Karpas-422 (cell line): ENCODE results near the gene PLPP1. TPM values are rescaled to one million over a fixed set of nuclear protein-coding genes. Genes with fewer than 3 reads are reported as not detected.
"Not testable (repeated sequence)": the region's sequence is repeated elsewhere in the genome, so short reads cannot be mapped to it uniquely, and the experiment has no call there.

Experiments
- DNase-seq: peaks from one replicate; pipeline ENCODE4 v3.0.0-alpha.2; 2015
- H2AFZ ChIP-seq: fragments of 200-600 bp; sonication (generic); 2 replicates; pipeline ENCODE4 v1.6.1; 2014; ENCODE audit warnings: antibody characterized with exemption, low read length, mixed read lengths
- H3K27ac ChIP-seq: fragments of 200-600 bp; sonication (generic); 2 replicates; pipeline ENCODE4 v1.5.1; 2014; ENCODE audit warnings: mild to moderate bottlenecking, low read length, moderate library complexity
- H3K27me3 ChIP-seq: fragments of 200-600 bp; sonication (generic); 2 replicates; pipeline ENCODE4 v1.6.1; 2014; ENCODE audit warnings: low read length, mixed read lengths
- H3K36me3 ChIP-seq: fragments of 200-600 bp; sonication (generic); 2 replicates; pipeline ENCODE4 v1.6.1; 2014; ENCODE audit warnings: low read length, mixed read lengths; ENCODE audit not compliant: insufficient read depth
- H3K4me1 ChIP-seq: fragments of 200-600 bp; sonication (generic); 2 replicates; pipeline ENCODE4 v1.6.1; 2014; ENCODE audit warnings: mild to moderate bottlenecking, low read length, mixed read lengths
- H3K4me2 ChIP-seq: fragments of 200-600 bp; sonication (generic); 2 replicates; pipeline ENCODE4 v1.6.1; 2014; ENCODE audit warnings: low read length, low read depth, mild to moderate bottlenecking; ENCODE audit not compliant: poor library complexity, severe bottlenecking
- H3K4me3 ChIP-seq: fragments of 200-600 bp; sonication (generic); 2 replicates; pipeline ENCODE4 v1.5.1; 2014; ENCODE audit warnings: mild to moderate bottlenecking, antibody characterized with exemption, low read length, mixed read lengths
- H3K79me2 ChIP-seq: fragments of 200-600 bp; sonication (generic); 2 replicates; pipeline ENCODE4 v1.6.1; 2014; ENCODE audit warnings: mild to moderate bottlenecking, low read length, mixed read lengths
- H3K9ac ChIP-seq: fragments of 200-600 bp; sonication (generic); 2 replicates; pipeline ENCODE4 v1.6.0; 2014; ENCODE audit warnings: low read length
- H3K9me2 ChIP-seq: fragments of 200-600 bp; sonication (generic), shearing (Covaris generic); replicated peaks from 2 replicates; pipeline ENCODE4 v1.6.0; 2014; ENCODE audit warnings: mild to moderate bottlenecking, low read length, moderate library complexity; ENCODE audit not compliant: insufficient read depth
- H3K9me3 ChIP-seq: fragments of 300-700, 200-600 bp; sonication (generic); 2 replicates; pipeline ENCODE4 v1.6.1; 2014; ENCODE audit warnings: low read length, mixed read lengths
- H4K20me1 ChIP-seq: fragments of 200-600 bp; sonication (generic); 2 replicates; pipeline ENCODE4 v1.6.1; 2014; ENCODE audit warnings: mild to moderate bottlenecking, antibody characterized with exemption, low read length, low read depth; ENCODE audit not compliant: insufficient read depth
- total RNA-seq: library from RNA; depleted of rRNA; stranded (reverse); fragments of >200 nt; shearing (Covaris generic); gene quantifications from 2 replicates; pipeline ENCODE4 v1.2.3, GENCODE V29; 2014; ENCODE audit warnings: low replicate concordance

Gene PLPP1
- total RNA-seq, 1 experiment from 2014 or later, result 5.9 TPM

- Histone ChIP-seq H3K4me2 (no peak overlapping the region), H3K27ac (no peak overlapping the region), H3K9me2 (no peaks in the 10 kb centered on the region), H3K27me3 (no peaks in the 10 kb centered on the region), H3K9ac (no peak overlapping the region), H3K36me3 (no peaks in the 10 kb centered on the region), H3K4me1 (no peaks in the 10 kb centered on the region), H4K20me1 (no peaks in the 10 kb centered on the region; the same call in 1 of the 2 replicates), H3K9me3 (no peaks in the 10 kb centered on the region), H2AFZ (no peak overlapping the region), H3K4me3 (no peak overlapping the region), H3K79me2 (no peaks in the 10 kb centered on the region)
- DNase-seq, result no peak
Observed at GRCh38 chr5:55509097-55509496, 25.7 kb downstream of the PLPP1 start.

- Histone ChIP-seq H3K4me2 (no peak overlapping the region), H3K27ac (no peak overlapping the region), H3K27me3 (no peaks in the 10 kb centered on the region), H3K9me3 (no peaks in the 10 kb centered on the region), H3K79me2 (no peaks in the 10 kb centered on the region), H3K36me3 (no peaks in the 10 kb centered on the region), H2AFZ (no peak overlapping the region), H3K4me3 (no peak overlapping the region), H3K9ac (no peak overlapping the region), H3K9me2 (no peaks in the 10 kb centered on the region), H4K20me1 (peaks cover 4% of the 10 kb centered on the region; the same call in 1 of the 2 replicates), H3K4me1 (no peaks in the 10 kb centered on the region)
- DNase-seq, result no peak
Observed at GRCh38 chr5:55507574-55507973, 27.2 kb downstream of the PLPP1 start.

- not testable (repeated sequence) for H3K9me2 ChIP-seq, DNase-seq, H3K9ac ChIP-seq, H4K20me1 ChIP-seq, H3K79me2 ChIP-seq, H3K36me3 ChIP-seq, H3K27me3 ChIP-seq, H3K4me2 ChIP-seq, H3K4me1 ChIP-seq, H3K9me3 ChIP-seq, H3K4me3 ChIP-seq, H3K27ac ChIP-seq, H2AFZ ChIP-seq
Observed at GRCh38 chr5:55505711-55506110, 29.1 kb downstream of the PLPP1 start.

- H3K27me3 ChIP-seq, H3K79me2 ChIP-seq, H4K20me1 ChIP-seq, H3K9ac ChIP-seq, H3K9me2 ChIP-seq, H3K4me2 ChIP-seq, H3K9me3 ChIP-seq, H3K4me3 ChIP-seq, H3K36me3 ChIP-seq, H2AFZ ChIP-seq, H3K4me1 ChIP-seq, H3K27ac ChIP-seq, DNase-seq: not testable (repeated sequence)
Observed at GRCh38 chr5:55503917-55504316, 30.8 kb downstream of the PLPP1 start.

- no peaks in the 10 kb centered on the region for H3K79me2 ChIP-seq
- no peak for DNase-seq
Observed at GRCh38 chr5:55502759-55503158, 32.0 kb downstream of the PLPP1 start.

GRCh38 chr5:55498457-55498856, 36.3 kb downstream of the PLPP1 start:
- no peaks in the 10 kb centered on the region for H3K4me1 ChIP-seq
- H3K4me2 ChIP-seq, result no peak overlapping the region
- no peaks in the 10 kb centered on the region for H3K9me3 ChIP-seq
- H3K79me2 ChIP-seq, result no peaks in the 10 kb centered on the region
- no peak overlapping the region for H3K9ac ChIP-seq
- no peak overlapping the region for H2AFZ ChIP-seq
- no peak for DNase-seq
- no peaks in the 10 kb centered on the region for H3K36me3 ChIP-seq
- H3K27me3 ChIP-seq, result no peaks in the 10 kb centered on the region
- no peak overlapping the region for H3K27ac ChIP-seq
- no peaks in the 10 kb centered on the region for H3K9me2 ChIP-seq
- no peak overlapping the region for H3K4me3 ChIP-seq
- 0 out of 2 replicates have a peak, but pooled peaks cover 7% of the 10 kb centered on the region for H4K20me1 ChIP-seq

More at GRCh38 chr5:55502759-55503158, 32.0 kb downstream of the PLPP1 start:
- no peak overlapping the region for H3K27ac ChIP-seq
- H3K4me2 ChIP-seq, result no peak overlapping the region
- no peaks in the 10 kb centered on the region for H3K9me2 ChIP-seq
- H3K4me3 ChIP-seq, result no peak overlapping the region
- H3K4me1 ChIP-seq, result no peaks in the 10 kb centered on the region
- no peaks in the 10 kb centered on the region for H3K27me3 ChIP-seq
- H2AFZ ChIP-seq, result no peak overlapping the region
- 0 out of 2 replicates have a peak, but pooled peaks cover 4% of the 10 kb centered on the region for H4K20me1 ChIP-seq
- no peaks in the 10 kb centered on the region for H3K36me3 ChIP-seq
- H3K9me3 ChIP-seq, result no peaks in the 10 kb centered on the region
- no peak overlapping the region for H3K9ac ChIP-seq

- Histone ChIP-seq H2AFZ (no peak overlapping the region), H3K9me3 (no peaks in the 10 kb centered on the region), H3K79me2 (no peaks in the 10 kb centered on the region), H3K4me2 (no peak overlapping the region), H3K27ac (no peak overlapping the region), H4K20me1 (0 out of 2 replicates have a peak, but pooled peaks cover 7% of the 10 kb centered on the region), H3K9me2 (no peaks in the 10 kb centered on the region), H3K9ac (no peak overlapping the region), H3K4me3 (no peak overlapping the region), H3K4me1 (no peaks in the 10 kb centered on the region), H3K27me3 (no peaks in the 10 kb centered on the region), H3K36me3 (no peaks in the 10 kb centered on the region)
- DNase-seq, result no peak
Observed at GRCh38 chr5:55497712-55498111, 37.1 kb downstream of the PLPP1 start.

- Histone ChIP-seq H3K4me1 (no peaks in the 10 kb centered on the region), H2AFZ (no peak overlapping the region), H3K9ac (no peak overlapping the region), H3K27me3 (no peaks in the 10 kb centered on the region), H3K36me3 (no peaks in the 10 kb centered on the region), H3K9me3 (no peaks in the 10 kb centered on the region), H4K20me1 (0 out of 2 replicates have a peak, but pooled peaks cover 6% of the 10 kb centered on the region), H3K79me2 (no peaks in the 10 kb centered on the region), H3K27ac (no peak overlapping the region), H3K4me3 (no peak overlapping the region), H3K4me2 (no peak overlapping the region), H3K9me2 (no peaks in the 10 kb centered on the region)
- no peak for DNase-seq
Observed at GRCh38 chr5:55495216-55495615, 39.5 kb downstream of the PLPP1 start.

- Histone ChIP-seq H3K9ac (no peak overlapping the region), H4K20me1 (0 out of 2 replicates have a peak, but pooled peaks cover 6% of the 10 kb centered on the region), H3K79me2 (no peaks in the 10 kb centered on the region), H2AFZ (no peak overlapping the region), H3K4me1 (no peaks in the 10 kb centered on the region), H3K27ac (no peak overlapping the region), H3K9me2 (no peaks in the 10 kb centered on the region), H3K27me3 (no peaks in the 10 kb centered on the region), H3K9me3 (no peaks in the 10 kb centered on the region), H3K4me3 (no peak overlapping the region), H3K36me3 (no peaks in the 10 kb centered on the region), H3K4me2 (no peak overlapping the region)
- no peak for DNase-seq
Observed at GRCh38 chr5:55492449-55492848, 42.3 kb downstream of the PLPP1 start.
